NB4 (cell line): ENCODE measurements around the gene ZNF709.
"Not testable (repeated sequence)": the region's sequence is repeated elsewhere in the genome, so short reads cannot be mapped to it uniquely, and the experiment has no call there.

Source experiments
- DNase-seq: peaks from one replicate; pipeline ENCODE4 v3.0.0; 2010; ENCODE audit warnings: low read depth
- H3K4me3 ChIP-seq: one replicate; pipeline ENCODE4 v1.5.1; 2011; ENCODE audit warnings: mild to moderate bottlenecking, low read depth, low read length, moderate library complexity
- CTCF ChIP-seq: IDR thresholded peaks from one replicate; pipeline ENCODE4 v1.5.1; 2012; ENCODE audit warnings: low read depth, low read length
- MAX ChIP-seq: IDR thresholded peaks from 2 replicates; pipeline ENCODE4 v1.6.1; 2011; ENCODE audit warnings: low read depth, low read length
- MYC ChIP-seq: IDR thresholded peaks from 2 replicates; pipeline ENCODE4 v1.6.1; 2011; ENCODE audit warnings: low read depth, low read length
- POLR2A ChIP-seq: IDR thresholded peaks from 2 replicates; pipeline ENCODE4 v1.6.1; 2011; ENCODE audit warnings: mild to moderate bottlenecking; ENCODE audit not compliant: insufficient read length; ENCODE audit errors: extremely low read depth

Gene ZNF709

GRCh38 chr19:12464769-12465168 is 19.8 kb downstream of the ZNF709 start:
- TF ChIP-seq CTCF (no peak), POLR2A (no peak), MAX (no peak), MYC (no peak)
- no peak overlapping the region for H3K4me3 ChIP-seq
- no peak for DNase-seq

GRCh38 chr19:12464139-12464538 is 20.5 kb downstream of the ZNF709 start:
- not testable (repeated sequence) for H3K4me3 ChIP-seq, DNase-seq

GRCh38 chr19:12453495-12453894 is 31.1 kb downstream of the ZNF709 start:
- DNase-seq, result no peak
- no peak for TF ChIP-seq MAX
- no peak for TF ChIP-seq CTCF
- no peak for TF ChIP-seq POLR2A
- no peak for TF ChIP-seq MYC
- H3K4me3 ChIP-seq, result no peak overlapping the region

- TF ChIP-seq CTCF, result no peak
- TF ChIP-seq MAX, result no peak
- no peak for TF ChIP-seq POLR2A
- TF ChIP-seq MYC, result no peak
- no peak overlapping the region for H3K4me3 ChIP-seq
- DNase-seq, result no peak
These were observed 33.8 kb downstream of the ZNF709 start for GRCh38 chr19:12450844-12451243.

GRCh38 chr19:12448808-12449207 is 35.8 kb downstream of the ZNF709 start:
- no peak overlapping the region for H3K4me3 ChIP-seq
- no peak for DNase-seq
- no peak for TF ChIP-seq CTCF
- TF ChIP-seq MYC, result no peak
- no peak for TF ChIP-seq POLR2A
- no peak for TF ChIP-seq MAX

GRCh38 chr19:12440541-12441316 is 43.9 kb downstream of the ZNF709 start, which contains the start of gene ZNF443:
Gene ZNF443 (minus strand): TSS chr19:12441021. CDS start chr19:12440914, 107 bp downstream.
- peak within 1 kb of the TSS; percentile 73 for H3K4me3 ChIP-seq
- TF ChIP-seq MYC (no peak), MAX (no peak), CTCF (no peak), POLR2A (peak; percentile 61)
- DNase-seq, result peak; percentile 98

- DNase-seq, result peak; percentile 76
- peak overlapping the region; percentile 73 for H3K4me3 ChIP-seq
These were observed 44.7 kb downstream of the ZNF709 start for GRCh38 chr19:12439686-12440540.

- H3K4me3 ChIP-seq, DNase-seq: not testable (repeated sequence)
These were observed 53.8 kb downstream of the ZNF709 start for GRCh38 chr19:12430726-12431299.
